WERI-Rb-1 (cell line): Measurements from ENCODE around the gene OR4D6.
"Not testable (repeated sequence)": the region's sequence is repeated elsewhere in the genome, so short reads cannot be mapped to it uniquely, and the experiment has no call there.

Experiments used
- DNase-seq: peaks from one replicate; pipeline ENCODE4 v3.0.0-alpha.2; 2020
- H3K27ac ChIP-seq: fragments of 250-450 bp; sonication (Bioruptor Pico); 2 replicates; pipeline ENCODE4 v1.5.1; 2020; ENCODE audit warnings: mild to moderate bottlenecking, moderate library complexity
- H3K27me3 ChIP-seq: fragments of 250-450 bp; sonication (Bioruptor Pico); 2 replicates; pipeline ENCODE4 v1.5.1; 2021; ENCODE audit warnings: mild to moderate bottlenecking, low read depth, moderate library complexity; ENCODE audit not compliant: insufficient read depth, severe bottlenecking
- H3K36me3 ChIP-seq: fragments of 250-450 bp; sonication (Bioruptor Pico); 2 replicates; pipeline ENCODE4 v1.5.1; 2020; ENCODE audit warnings: mild to moderate bottlenecking, moderate library complexity
- H3K4me3 ChIP-seq: 2 replicates; pipeline ENCODE4 v1.5.1; 2011; ENCODE audit warnings: low read depth, mild to moderate bottlenecking, control low read depth, low read length
- H3K9me3 ChIP-seq: fragments of 250-450 bp; sonication (Bioruptor Pico); 2 replicates; pipeline ENCODE4 v1.5.1; 2021; ENCODE audit warnings: mild to moderate bottlenecking, moderate library complexity; ENCODE audit not compliant: severe bottlenecking
- TF ChIP-seq, protein P1 (sequence below): IDR thresholded peaks from 2 replicates; pipeline ENCODE4 v1.5.1; 2011; ENCODE audit warnings: low read depth, mild to moderate bottlenecking, control low read depth, inconsistent platforms, low read length

OR4D6 gene

DNA sequence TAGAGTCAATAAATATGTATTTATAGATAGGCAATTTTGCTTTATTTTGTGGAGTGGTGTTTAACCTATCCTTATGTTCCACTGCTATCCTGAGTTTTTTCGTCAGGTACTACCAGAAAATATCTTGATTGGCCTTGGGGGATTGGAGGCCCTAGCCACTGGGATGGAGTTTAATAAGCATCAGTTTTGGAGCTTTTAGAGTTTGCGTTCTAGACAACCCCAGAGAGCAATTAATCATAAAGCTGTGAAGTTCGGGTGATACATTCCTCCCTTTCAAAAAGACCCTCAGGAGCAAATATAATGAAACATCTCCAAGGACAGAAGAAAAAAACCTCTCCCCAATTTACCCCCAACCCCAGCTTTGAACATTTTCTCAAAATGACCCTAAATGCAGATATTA lies 20.6 kb upstream of the OR4D6 start, which contains the start of gene OR5A1:
OR5A1 (plus strand) TSS at position 301 of the 400 bp plus-strand sequence. CDS start 6,700 bp downstream, outside the sequence.
- TF ChIP-seq, protein P1, sequence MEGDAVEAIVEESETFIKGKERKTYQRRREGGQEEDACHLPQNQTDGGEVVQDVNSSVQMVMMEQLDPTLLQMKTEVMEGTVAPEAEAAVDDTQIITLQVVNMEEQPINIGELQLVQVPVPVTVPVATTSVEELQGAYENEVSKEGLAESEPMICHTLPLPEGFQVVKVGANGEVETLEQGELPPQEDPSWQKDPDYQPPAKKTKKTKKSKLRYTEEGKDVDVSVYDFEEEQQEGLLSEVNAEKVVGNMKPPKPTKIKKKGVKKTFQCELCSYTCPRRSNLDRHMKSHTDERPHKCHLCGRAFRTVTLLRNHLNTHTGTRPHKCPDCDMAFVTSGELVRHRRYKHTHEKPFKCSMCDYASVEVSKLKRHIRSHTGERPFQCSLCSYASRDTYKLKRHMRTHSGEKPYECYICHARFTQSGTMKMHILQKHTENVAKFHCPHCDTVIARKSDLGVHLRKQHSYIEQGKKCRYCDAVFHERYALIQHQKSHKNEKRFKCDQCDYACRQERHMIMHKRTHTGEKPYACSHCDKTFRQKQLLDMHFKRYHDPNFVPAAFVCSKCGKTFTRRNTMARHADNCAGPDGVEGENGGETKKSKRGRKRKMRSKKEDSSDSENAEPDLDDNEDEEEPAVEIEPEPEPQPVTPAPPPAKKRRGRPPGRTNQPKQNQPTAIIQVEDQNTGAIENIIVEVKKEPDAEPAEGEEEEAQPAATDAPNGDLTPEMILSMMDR: no peak
- H3K27ac ChIP-seq: no peak within 1 kb of the TSS
- H3K27me3 ChIP-seq: no peaks in the 10 kb centered on the region
- no peaks in the 10 kb centered on the region for H3K9me3 ChIP-seq
- no peak for DNase-seq
- H3K4me3 ChIP-seq: no peak within 1 kb of the TSS
- H3K36me3 ChIP-seq: no peaks in the 10 kb centered on the region

GRCh38 chr11:59437770-59438169 lies 19.0 kb upstream of the OR4D6 start:
- Histone ChIP-seq H3K27ac (no peak overlapping the region), H3K9me3 (no peaks in the 10 kb centered on the region), H3K4me3 (no peak overlapping the region), H3K36me3 (no peaks in the 10 kb centered on the region), H3K27me3 (no peaks in the 10 kb centered on the region)
- TF ChIP-seq, protein P1: no peak
- no peak for DNase-seq

GRCh38 chr11:59445624-59446023 lies 11.1 kb upstream of the OR4D6 start:
- H3K4me3 ChIP-seq, H3K27ac ChIP-seq, H3K36me3 ChIP-seq, H3K27me3 ChIP-seq, DNase-seq: not testable (repeated sequence)
- peaks cover 12% of the 10 kb centered on the region for H3K9me3 ChIP-seq

- Histone ChIP-seq H3K4me3 (no peak overlapping the region), H3K9me3 (peaks cover 12% of the 10 kb centered on the region), H3K27me3 (no peaks in the 10 kb centered on the region), H3K36me3 (no peaks in the 10 kb centered on the region), H3K27ac (no peak overlapping the region)
- TF ChIP-seq, protein P1: no peak
- no peak for DNase-seq
Measured at GRCh38 chr11:59448484-59448883, 8.3 kb upstream of the OR4D6 start.

DNA sequence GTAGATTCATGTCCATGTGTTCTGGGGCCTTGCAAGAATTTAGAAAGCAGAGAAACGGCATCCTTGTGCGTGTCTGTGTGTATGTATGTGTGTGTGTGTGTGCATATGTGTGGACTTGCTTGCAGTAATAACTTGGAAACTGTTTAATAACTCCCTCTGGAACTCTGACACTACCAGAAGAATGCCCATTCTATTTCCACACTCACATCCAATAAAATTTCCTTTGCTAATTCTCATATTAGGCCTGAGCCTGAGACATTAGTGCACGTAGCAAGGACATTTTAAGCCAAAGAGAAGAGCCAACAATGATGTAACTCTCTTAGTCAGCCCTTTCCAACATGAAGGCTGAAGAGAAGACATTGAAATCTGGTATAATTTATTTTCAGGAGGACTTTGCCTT lies 3.2 kb downstream of the OR4D6 start:
- H3K27me3 ChIP-seq: no peaks in the 10 kb centered on the region
- no peak for DNase-seq
- H3K36me3 ChIP-seq: no peaks in the 10 kb centered on the region
- H3K4me3 ChIP-seq: no peak overlapping the region
- no peak overlapping the region for H3K27ac ChIP-seq
- peaks cover 6% of the 10 kb centered on the region for H3K9me3 ChIP-seq
- TF ChIP-seq, protein P1: no peak

DNA sequence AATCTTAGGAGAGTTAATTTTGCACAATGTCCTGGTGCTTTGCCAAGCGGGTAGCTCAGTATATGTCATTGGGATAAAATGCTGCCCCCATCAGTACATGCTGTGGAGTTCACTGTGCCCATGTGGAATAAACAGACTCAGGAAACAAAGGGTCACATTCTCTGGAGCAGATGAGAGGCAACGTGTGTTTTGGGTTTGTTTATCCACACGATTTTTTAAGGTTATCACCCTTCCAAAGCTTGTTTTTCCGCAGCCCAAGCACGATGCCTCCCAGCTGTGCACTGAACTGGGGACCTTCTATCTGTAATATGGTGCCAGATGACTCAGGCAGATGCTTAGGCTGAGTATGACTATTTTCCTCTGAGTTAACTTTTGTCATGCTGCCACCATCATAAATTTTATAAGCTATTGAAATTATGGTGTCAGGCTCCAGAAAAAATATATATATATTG lies 6.5 kb downstream of the OR4D6 start:
- no peaks in the 10 kb centered on the region for H3K27me3 ChIP-seq
- TF ChIP-seq, protein P1: no peak
- no peaks in the 10 kb centered on the region for H3K36me3 ChIP-seq
- DNase-seq: no peak
- no peak overlapping the region for H3K4me3 ChIP-seq
- H3K9me3 ChIP-seq: peaks cover 8% of the 10 kb centered on the region
- H3K27ac ChIP-seq: no peak overlapping the region
